HCT116 (cell line): ENCODE results near the gene FOXO6. TPM values are rescaled to one million over a fixed set of nuclear protein-coding genes. Genes with fewer than 3 reads are reported as not detected.

Experiments used
- ATAC-seq: fragments of 200-7000 bp; cut with Tn5 transposase; 2 replicates; pipeline ENCODE4 v1.9.1; 2020; ENCODE audit warnings: mild to moderate bottlenecking, moderate library complexity
- BruUV-seq: library from RNA; stranded (reverse); fragments of 400-500 nt; replicated peaks from 2 replicates; lab custom pipeline; 2021; lab: Mats Ljungman, UMichigan
- CTCF ChIA-PET: fragments of 300-600 bp; sonication (Branson Sonifier 250); formaldehyde crosslinking; loops from one replicate; lab custom pipeline; 2021; ENCODE audit warnings: antibody characterized with exemption; lab: Charles Lee
- POLR2A ChIA-PET: fragments of 300-600, 350-600 bp; sonication (Branson Sonifier 250); formaldehyde crosslinking; loops from one replicate; lab custom pipeline; 2021; ENCODE audit warnings: antibody characterized with exemption; lab: Charles Lee
- RAD21 ChIA-PET, 2 experiments: fragments of 300-600 bp; sonication (Branson Sonifier 250); formaldehyde crosslinking; loops; one replicate each; lab custom pipeline; 2023; ENCODE audit warnings: low total read pairs in 2 of 2; ENCODE audit not compliant: uncharacterized antibody in 2 of 2, unreplicated experiment in 2 of 2, low non-redundant PET in 1 of 2; lab: Charles Lee
- DNase-seq: peaks from one replicate; pipeline ENCODE4 v3.0.0-alpha.2; 2010; ENCODE audit warnings: low read depth, low spot score
- H2AFZ ChIP-seq: fragments of 200-600 bp; shearing (Covaris generic), sonication (generic); 2 replicates; pipeline ENCODE4 v1.6.1; 2017; ENCODE audit warnings: low read depth, mixed run types, mixed read lengths, antibody characterized with exemption, low read length; ENCODE audit not compliant: poor library complexity, severe bottlenecking
- H3K27ac ChIP-seq: 2 replicates; pipeline ENCODE4 v1.5.1; 2012; ENCODE audit warnings: low read depth, low read length
- H3K27me3 ChIP-seq: fragments of 200-600 bp; sonication (generic); 2 replicates; pipeline ENCODE4 v1.6.1; 2016; ENCODE audit warnings: mixed run types, low read length, mixed read lengths; ENCODE audit not compliant: insufficient read depth
- H3K36me3 ChIP-seq, 2 experiments: fragments of 200-500 bp in 1 of 2; fragments of 200-600 bp in 1 of 2; sonication (Bioruptor generic) in 1 of 2; sonication (generic) in 1 of 2; 2 replicates each; pipeline versions ENCODE4 v1.5.1 to v1.6.1; 2014 to 2016; ENCODE audit warnings: low read length in 2 of 2, inconsistent platforms in 1 of 2, mixed read lengths in 1 of 2, mixed run types in 1 of 2; ENCODE audit not compliant: insufficient read depth in 2 of 2, control insufficient read depth in 1 of 2
- H3K4me1 ChIP-seq, 2 experiments: fragments of 200-600 bp in 1 of 2; sonication (generic) in 1 of 2; 2 replicates each; pipeline versions ENCODE4 v1.5.1 to v1.6.1; 2012 to 2017; ENCODE audit warnings: low read length in 2 of 2, inconsistent platforms in 1 of 2, mild to moderate bottlenecking in 1 of 2, mixed read lengths in 1 of 2, mixed run types in 1 of 2, moderate library complexity in 1 of 2; ENCODE audit not compliant: insufficient read depth in 2 of 2, control insufficient read depth in 1 of 2
- H3K4me2 ChIP-seq: fragments of 200-600 bp; sonication (generic); 2 replicates; pipeline ENCODE4 v1.6.1; 2017; ENCODE audit warnings: mixed run types, low read length, mixed read lengths
- H3K4me3 ChIP-seq, 2 experiments: fragments of 200-600 bp in 1 of 2; sonication (generic) in 1 of 2; replicated peaks in 1 of 2; 2 replicates each; pipeline ENCODE4 v1.5.1; 2011 to 2016; ENCODE audit warnings: low read length in 2 of 2, control low read depth in 1 of 2, low read depth in 1 of 2, mild to moderate bottlenecking in 1 of 2, mixed read lengths in 1 of 2, mixed run types in 1 of 2
- H3K79me2 ChIP-seq: fragments of 200-600 bp; sonication (generic); 2 replicates; pipeline ENCODE4 v1.6.1; 2017; ENCODE audit warnings: mild to moderate bottlenecking, mixed run types, low read length, moderate library complexity, mixed read lengths; ENCODE audit not compliant: insufficient read depth
- H3K9ac ChIP-seq: fragments of 200-600 bp; sonication (generic); 2 replicates; pipeline ENCODE4 v1.6.1; 2016; ENCODE audit warnings: low read length, mixed read lengths
- H3K9me2 ChIP-seq: fragments of 200-600 bp; sonication (generic), shearing (Covaris generic); 2 replicates; pipeline ENCODE4 v1.6.1; 2017; ENCODE audit warnings: mixed run types, mild to moderate bottlenecking, moderate library complexity; ENCODE audit not compliant: insufficient read depth
- H3K9me3 ChIP-seq, 2 experiments: fragments of 200-500 bp in 1 of 2; fragments of 200-600 bp in 1 of 2; sonication (Bioruptor generic) in 1 of 2; sonication (generic) in 1 of 2; 2 replicates each; pipeline ENCODE4 v1.6.1; 2014 to 2017; ENCODE audit warnings: low read length in 2 of 2, mixed read lengths in 2 of 2, inconsistent platforms in 1 of 2, low read depth in 1 of 2, mild to moderate bottlenecking in 1 of 2, mixed run types in 1 of 2, moderate library complexity in 1 of 2; ENCODE audit not compliant: control insufficient read depth in 1 of 2, insufficient read depth in 1 of 2
- H4K20me1 ChIP-seq: fragments of 200-600 bp; sonication (generic), shearing (Covaris generic); 2 replicates; pipeline ENCODE4 v1.6.1; 2017; ENCODE audit warnings: mixed run types, mild to moderate bottlenecking, moderate library complexity; ENCODE audit not compliant: insufficient read depth
- CBX3 ChIP-seq: IDR thresholded peaks from 2 replicates; pipeline ENCODE4 v1.6.1; 2012; ENCODE audit warnings: low read depth
- EGR1 ChIP-seq: IDR thresholded peaks from 2 replicates; pipeline ENCODE4 v1.6.1; 2012; ENCODE audit warnings: low read depth
- EZH2 ChIP-seq: fragments of 200-600 bp; sonication (generic); IDR thresholded peaks from 2 replicates; pipeline ENCODE4 v1.6.1; 2017; ENCODE audit warnings: antibody characterized with exemption, mixed run types
- EZH2phosphoT487 ChIP-seq: fragments of 200-600 bp; IDR thresholded peaks from 2 replicates; pipeline ENCODE4 v1.6.1; 2018; ENCODE audit warnings: antibody characterized with exemption, borderline replicate concordance
- FOSL1 ChIP-seq: IDR thresholded peaks from 2 replicates; pipeline ENCODE4 v1.6.1; 2012; ENCODE audit warnings: low read depth
- JUND ChIP-seq: IDR thresholded peaks from 2 replicates; pipeline ENCODE4 v1.6.1; 2012
- POLR2A ChIP-seq: IDR thresholded peaks from 2 replicates; pipeline ENCODE4 v1.7.0; 2011; ENCODE audit warnings: borderline replicate concordance; ENCODE audit not compliant: insufficient read depth, insufficient read length; ENCODE audit errors: extremely low read depth
- POLR2AphosphoS5 ChIP-seq: IDR thresholded peaks from 2 replicates; pipeline ENCODE4 v1.6.1; 2011; ENCODE audit warnings: mild to moderate bottlenecking, low read depth, low read length, moderate library complexity
- RAD21 ChIP-seq: IDR thresholded peaks from 2 replicates; pipeline ENCODE4 v1.6.1; 2012; ENCODE audit warnings: low read depth, mild to moderate bottlenecking
- SIN3A ChIP-seq: IDR thresholded peaks from 2 replicates; pipeline ENCODE4 v1.6.1; 2012; ENCODE audit warnings: low read depth
- SP1 ChIP-seq: IDR thresholded peaks from 2 replicates; pipeline ENCODE4 v1.6.1; 2012; ENCODE audit warnings: low read depth
- SRF ChIP-seq: IDR thresholded peaks from 2 replicates; pipeline ENCODE4 v1.6.1; 2012; ENCODE audit warnings: low read depth
- TCF7L2 ChIP-seq: IDR thresholded peaks from 2 replicates; pipeline ENCODE4 v1.7.0; 2011; ENCODE audit warnings: borderline replicate concordance, inconsistent platforms; ENCODE audit not compliant: insufficient read depth, insufficient read length; ENCODE audit errors: extremely low read depth
- YY1 ChIP-seq: IDR thresholded peaks from 2 replicates; pipeline ENCODE4 v1.6.1; 2011; ENCODE audit warnings: low read length, low read depth, moderate library complexity, mild to moderate bottlenecking; ENCODE audit not compliant: insufficient replicate concordance; ENCODE audit errors: extremely low read depth
- ZBTB33 ChIP-seq: IDR thresholded peaks from 2 replicates; pipeline ENCODE4 v1.6.1; 2011; ENCODE audit warnings: mild to moderate bottlenecking, low read length, moderate library complexity; ENCODE audit not compliant: insufficient replicate concordance; ENCODE audit errors: extremely low read depth
- ZFX ChIP-seq: fragments of 450-650 bp; IDR thresholded peaks from 2 replicates; pipeline ENCODE4 v1.6.1; 2017
- intact Hi-C: fragments of 100-400 bp; cut with micrococcal nuclease; formaldehyde crosslinking; loops from 2 replicates; pipeline ENCODE4 v1.10.0; 2022
- total RNA-seq: library from RNA; stranded (reverse); gene quantifications from one replicate; pipeline ENCODE4 v1.2.1, GENCODE V29; 2021; ENCODE audit not compliant: unreplicated experiment
- TF ChIP-seq, protein P1 (sequence below): IDR thresholded peaks from 2 replicates; pipeline ENCODE4 v1.6.1; 2012
- TF ChIP-seq, protein P2 (sequence below): IDR thresholded peaks from 2 replicates; pipeline ENCODE4 v1.6.1; 2012
- TF ChIP-seq, protein P3 (sequence below): IDR thresholded peaks from 2 replicates; pipeline ENCODE4 v1.6.1; 2012; ENCODE audit warnings: low read depth
- TF ChIP-seq, protein P4 (sequence below), 3 experiments: fragments of 200-600 bp in 1 of 3; sonication (generic) in 1 of 3; IDR thresholded peaks in 2 of 3; conservative IDR thresholded peaks in 1 of 3; 2 replicates each; pipeline ENCODE4 v1.5.1; 2012 to 2017; ENCODE audit warnings: low read depth in 2 of 3, low read length in 2 of 3, antibody characterized with exemption in 1 of 3, borderline replicate concordance in 1 of 3, control low read depth in 1 of 3, mild to moderate bottlenecking in 1 of 3, mixed read lengths in 1 of 3, mixed run types in 1 of 3, moderate library complexity in 1 of 3; ENCODE audit not compliant: insufficient read depth in 1 of 3

Gene FOXO6
- total RNA-seq, 1 experiment from 2014 or later, result 7.0 TPM

GRCh38 chr1:41388510-41388909 is 27.3 kb downstream of the FOXO6 start:
- Histone ChIP-seq H3K9me2 (no peaks in the 10 kb centered on the region), H2AFZ (no peak overlapping the region), H4K20me1 (no peaks in the 10 kb centered on the region), H3K36me3 (no peaks in the 10 kb centered on the region), H3K27me3 (0 out of 2 replicates have a peak, but pooled peaks cover 3% of the 10 kb centered on the region), H3K4me3 (no peak overlapping the region), H3K27ac (no peak overlapping the region), H3K9me3 (no peaks in the 10 kb centered on the region), H3K9ac (no peak overlapping the region), H3K4me1 (peaks cover 2 to 10% of the 10 kb centered on the region in 2 experiments; a peak in 2 of 4 replicates), H3K79me2 (no peaks in the 10 kb centered on the region), H3K4me2 (no peak overlapping the region)
- intact Hi-C loops, result no loop called here
- no TSS peak for BruUV-seq
- ChIA-PET CTCF (no interaction called here), POLR2A (no interaction called here), RAD21 (no interaction called here)
- no peak for TF ChIP-seq RAD21
- TF ChIP-seq, protein P1, sequence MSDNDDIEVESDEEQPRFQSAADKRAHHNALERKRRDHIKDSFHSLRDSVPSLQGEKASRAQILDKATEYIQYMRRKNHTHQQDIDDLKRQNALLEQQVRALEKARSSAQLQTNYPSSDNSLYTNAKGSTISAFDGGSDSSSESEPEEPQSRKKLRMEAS, result no peak
- TF ChIP-seq SRF, result no peak
- TF ChIP-seq JUND, result no peak
- TF ChIP-seq POLR2AphosphoS5, result no peak
- no peak for TF ChIP-seq EZH2phosphoT487
- no peak for TF ChIP-seq SP1
- TF ChIP-seq, protein P2, sequence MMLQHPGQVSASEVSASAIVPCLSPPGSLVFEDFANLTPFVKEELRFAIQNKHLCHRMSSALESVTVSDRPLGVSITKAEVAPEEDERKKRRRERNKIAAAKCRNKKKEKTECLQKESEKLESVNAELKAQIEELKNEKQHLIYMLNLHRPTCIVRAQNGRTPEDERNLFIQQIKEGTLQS, result no peak
- no peak for TF ChIP-seq POLR2A
- no peak for TF ChIP-seq SIN3A
- no peak for TF ChIP-seq YY1
- TF ChIP-seq, protein P3, sequence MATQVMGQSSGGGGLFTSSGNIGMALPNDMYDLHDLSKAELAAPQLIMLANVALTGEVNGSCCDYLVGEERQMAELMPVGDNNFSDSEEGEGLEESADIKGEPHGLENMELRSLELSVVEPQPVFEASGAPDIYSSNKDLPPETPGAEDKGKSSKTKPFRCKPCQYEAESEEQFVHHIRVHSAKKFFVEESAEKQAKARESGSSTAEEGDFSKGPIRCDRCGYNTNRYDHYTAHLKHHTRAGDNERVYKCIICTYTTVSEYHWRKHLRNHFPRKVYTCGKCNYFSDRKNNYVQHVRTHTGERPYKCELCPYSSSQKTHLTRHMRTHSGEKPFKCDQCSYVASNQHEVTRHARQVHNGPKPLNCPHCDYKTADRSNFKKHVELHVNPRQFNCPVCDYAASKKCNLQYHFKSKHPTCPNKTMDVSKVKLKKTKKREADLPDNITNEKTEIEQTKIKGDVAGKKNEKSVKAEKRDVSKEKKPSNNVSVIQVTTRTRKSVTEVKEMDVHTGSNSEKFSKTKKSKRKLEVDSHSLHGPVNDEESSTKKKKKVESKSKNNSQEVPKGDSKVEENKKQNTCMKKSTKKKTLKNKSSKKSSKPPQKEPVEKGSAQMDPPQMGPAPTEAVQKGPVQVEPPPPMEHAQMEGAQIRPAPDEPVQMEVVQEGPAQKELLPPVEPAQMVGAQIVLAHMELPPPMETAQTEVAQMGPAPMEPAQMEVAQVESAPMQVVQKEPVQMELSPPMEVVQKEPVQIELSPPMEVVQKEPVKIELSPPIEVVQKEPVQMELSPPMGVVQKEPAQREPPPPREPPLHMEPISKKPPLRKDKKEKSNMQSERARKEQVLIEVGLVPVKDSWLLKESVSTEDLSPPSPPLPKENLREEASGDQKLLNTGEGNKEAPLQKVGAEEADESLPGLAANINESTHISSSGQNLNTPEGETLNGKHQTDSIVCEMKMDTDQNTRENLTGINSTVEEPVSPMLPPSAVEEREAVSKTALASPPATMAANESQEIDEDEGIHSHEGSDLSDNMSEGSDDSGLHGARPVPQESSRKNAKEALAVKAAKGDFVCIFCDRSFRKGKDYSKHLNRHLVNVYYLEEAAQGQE, result no peak
- no peak for TF ChIP-seq EGR1
- TF ChIP-seq EZH2, result no peak
- TF ChIP-seq, protein P4, sequence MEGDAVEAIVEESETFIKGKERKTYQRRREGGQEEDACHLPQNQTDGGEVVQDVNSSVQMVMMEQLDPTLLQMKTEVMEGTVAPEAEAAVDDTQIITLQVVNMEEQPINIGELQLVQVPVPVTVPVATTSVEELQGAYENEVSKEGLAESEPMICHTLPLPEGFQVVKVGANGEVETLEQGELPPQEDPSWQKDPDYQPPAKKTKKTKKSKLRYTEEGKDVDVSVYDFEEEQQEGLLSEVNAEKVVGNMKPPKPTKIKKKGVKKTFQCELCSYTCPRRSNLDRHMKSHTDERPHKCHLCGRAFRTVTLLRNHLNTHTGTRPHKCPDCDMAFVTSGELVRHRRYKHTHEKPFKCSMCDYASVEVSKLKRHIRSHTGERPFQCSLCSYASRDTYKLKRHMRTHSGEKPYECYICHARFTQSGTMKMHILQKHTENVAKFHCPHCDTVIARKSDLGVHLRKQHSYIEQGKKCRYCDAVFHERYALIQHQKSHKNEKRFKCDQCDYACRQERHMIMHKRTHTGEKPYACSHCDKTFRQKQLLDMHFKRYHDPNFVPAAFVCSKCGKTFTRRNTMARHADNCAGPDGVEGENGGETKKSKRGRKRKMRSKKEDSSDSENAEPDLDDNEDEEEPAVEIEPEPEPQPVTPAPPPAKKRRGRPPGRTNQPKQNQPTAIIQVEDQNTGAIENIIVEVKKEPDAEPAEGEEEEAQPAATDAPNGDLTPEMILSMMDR (IDR thresholded peaks at IDR 0.05 in 2 of 3, conservative IDR thresholded peaks at IDR 0.05 in 1 of 3; ENCODE audit: borderline replicate concordance in 1 of 3, insufficient read depth in 1 of 3, low read depth in 2 of 3, low read length in 2 of 3), result no peak
- no peak for TF ChIP-seq TCF7L2
- TF ChIP-seq FOSL1, result no peak
- TF ChIP-seq ZFX, result no peak
- no peak for TF ChIP-seq CBX3
- no peak for TF ChIP-seq ZBTB33
- no peak for ATAC-seq
- no peak for DNase-seq
